ENCODE results near the gene ETV6.

The ETV6 gene

GRCh38 chr12:11752403-11753149, 103.1 kb downstream of the ETV6 start:
- Histone ChIP-seq H4K20me1 (ENCODE audit: insufficient read depth, low read length) (peaks cover 3% of the 10 kb centered on the region; the same call in 1 of the 2 replicates), H3K27me3 (ENCODE audit: insufficient read depth, low read length, poor library complexity) (no peaks in the 10 kb centered on the region), H3K79me2 (ENCODE audit: insufficient read depth, low read length) (peaks cover 80% of the 10 kb centered on the region), H3K4me1 (ENCODE audit: insufficient read depth, low read length) (0 out of 2 replicates have a peak, but pooled peaks cover 2% of the 10 kb centered on the region), H3K4me2 (ENCODE audit: insufficient read depth, low read length) (no peak overlapping the region), H2AFZ (ENCODE audit: low read depth, low read length) (no peak overlapping the region), H3K9me3 (ENCODE audit: insufficient read depth, low read length, severe bottlenecking) (no peaks in the 10 kb centered on the region), H3K36me3 (ENCODE audit: insufficient read depth, low read length) (peaks cover 63% of the 10 kb centered on the region), H3K4me3 (ENCODE audit: low read depth in 1 of 2, low read length in 2 of 2) (no peak overlapping the region), H3K9ac (ENCODE audit: low read depth, low read length) (no peak overlapping the region), H3K27ac (ENCODE audit: low read length) (peak overlapping the region; percentile 30; the same call in 1 of the 2 replicates)
- DNase-seq (no peak), ATAC-seq (ENCODE audit: insufficient read depth, low read depth) (no peak)
- TF ChIP-seq CTCF (IDR thresholded peaks at IDR 0.05; ENCODE audit: borderline replicate concordance, extremely low read depth, low read length, poor library complexity, severe bottlenecking) (no peak), EZH2 (IDR thresholded peaks at IDR 0.05; ENCODE audit: borderline replicate concordance, low read depth, low read length, severe bottlenecking) (no peak)

- H2AFZ ChIP-seq (ENCODE audit: low read depth, low read length): no peak overlapping the region
- peak overlapping the region; percentile 30 for H3K27ac ChIP-seq (ENCODE audit: low read length)
- no peaks in the 10 kb centered on the region for H3K9me3 ChIP-seq (ENCODE audit: insufficient read depth, low read length, severe bottlenecking)
- TF ChIP-seq EZH2 (IDR thresholded peaks at IDR 0.05; ENCODE audit: borderline replicate concordance, low read depth, low read length, severe bottlenecking) (no peak), CTCF (IDR thresholded peaks at IDR 0.05; ENCODE audit: borderline replicate concordance, extremely low read depth, low read length, poor library complexity, severe bottlenecking) (no peak)
- H3K27me3 ChIP-seq (ENCODE audit: insufficient read depth, low read length, poor library complexity): no peaks in the 10 kb centered on the region
- H3K4me3 ChIP-seq (ENCODE audit: low read depth in 1 of 2, low read length in 2 of 2): no peak overlapping the region
- no peak for DNase-seq
- peaks cover 77% of the 10 kb centered on the region for H3K79me2 ChIP-seq (ENCODE audit: insufficient read depth, low read length)
- ATAC-seq (ENCODE audit: insufficient read depth, low read depth): 0 out of 3 replicates have a peak, but pooled peaks have one; percentile 24
- no peak overlapping the region for H3K4me2 ChIP-seq (ENCODE audit: insufficient read depth, low read length)
- peaks cover 69% of the 10 kb centered on the region for H3K36me3 ChIP-seq (ENCODE audit: insufficient read depth, low read length)
- no peak overlapping the region for H3K9ac ChIP-seq (ENCODE audit: low read depth, low read length)
- 0 out of 2 replicates have a peak, but pooled peaks cover 2% of the 10 kb centered on the region for H3K4me1 ChIP-seq (ENCODE audit: insufficient read depth, low read length)
- H4K20me1 ChIP-seq (ENCODE audit: insufficient read depth, low read length): 0 out of 2 replicates have a peak, but pooled peaks cover under 1% of the 10 kb centered on the region
These were observed 103.7 kb downstream of the ETV6 start for GRCh38 chr12:11753150-11753499.

GRCh38 chr12:11753826-11754225, 104.4 kb downstream of the ETV6 start:
- H3K9ac ChIP-seq (ENCODE audit: low read depth, low read length): no peak overlapping the region
- no peak overlapping the region for H2AFZ ChIP-seq (ENCODE audit: low read depth, low read length)
- H4K20me1 ChIP-seq (ENCODE audit: insufficient read depth, low read length): no peaks in the 10 kb centered on the region
- no peak for TF ChIP-seq EZH2 (IDR thresholded peaks at IDR 0.05; ENCODE audit: borderline replicate concordance, low read depth, low read length, severe bottlenecking)
- TF ChIP-seq CTCF (IDR thresholded peaks at IDR 0.05; ENCODE audit: borderline replicate concordance, extremely low read depth, low read length, poor library complexity, severe bottlenecking): no peak
- H3K27me3 ChIP-seq (ENCODE audit: insufficient read depth, low read length, poor library complexity): no peaks in the 10 kb centered on the region
- ATAC-seq (ENCODE audit: insufficient read depth, low read depth) (no peak), DNase-seq (no peak)
- peaks cover 77% of the 10 kb centered on the region for H3K79me2 ChIP-seq (ENCODE audit: insufficient read depth, low read length)
- H3K27ac ChIP-seq (ENCODE audit: low read length): no peak overlapping the region; the same call in 1 of the 2 replicates
- no peaks in the 10 kb centered on the region for H3K9me3 ChIP-seq (ENCODE audit: insufficient read depth, low read length, severe bottlenecking)
- H3K36me3 ChIP-seq (ENCODE audit: insufficient read depth, low read length): peaks cover 74% of the 10 kb centered on the region
- 0 out of 2 replicates have a peak, but pooled peaks cover under 1% of the 10 kb centered on the region for H3K4me1 ChIP-seq (ENCODE audit: insufficient read depth, low read length)
- no peak overlapping the region for H3K4me2 ChIP-seq (ENCODE audit: insufficient read depth, low read length)
- H3K4me3 ChIP-seq (ENCODE audit: low read depth in 1 of 2, low read length in 2 of 2): no peak overlapping the region
